Keratinocyte (primary cell): ENCODE data around the gene TMEM132D. TPM values are rescaled to one million over a fixed set of nuclear protein-coding genes. Genes with fewer than 3 reads are reported as not detected.

ENCODE experiments used
- DNase-seq: peaks from one replicate; pipeline ENCODE4 v3.0.0-alpha.2; 2011; ENCODE audit warnings: low read depth, missing footprints, low spot score
- FAIRE-seq: peaks from 2 replicates; lab custom pipeline; 2011; peaks lifted over from hg19 to GRCh38; lab: Jason Lieb, UNC
- H2AFZ ChIP-seq: 2 replicates; pipeline ENCODE4 v1.6.0; 2012; ENCODE audit warnings: low read length, control low read depth, inconsistent platforms; ENCODE audit not compliant: control insufficient read depth
- H3K27ac ChIP-seq: 2 replicates; pipeline ENCODE4 v1.5.1; 2011; ENCODE audit warnings: low read length; ENCODE audit not compliant: control insufficient read depth, insufficient read depth
- H3K27me3 ChIP-seq: 3 replicates; pipeline ENCODE4 v1.6.0; 2011; ENCODE audit warnings: low read length; ENCODE audit not compliant: control insufficient read depth, insufficient read depth; ENCODE audit errors: extremely low read depth
- H3K36me3 ChIP-seq, 2 experiments: 2 replicates in 1 of 2; 3 replicates in 1 of 2; pipeline ENCODE4 v1.5.1; 2011; ENCODE audit warnings: low read length in 2 of 2, mild to moderate bottlenecking in 1 of 2; ENCODE audit not compliant: control insufficient read depth in 2 of 2, insufficient read depth in 2 of 2; ENCODE audit errors: extremely low read depth in 1 of 2
- H3K4me1 ChIP-seq: 3 replicates; pipeline ENCODE4 v1.5.1; 2011; ENCODE audit warnings: low read length; ENCODE audit not compliant: control insufficient read depth, insufficient read depth; ENCODE audit errors: extremely low read depth
- H3K4me2 ChIP-seq: 3 replicates; pipeline ENCODE4 v1.6.0; 2011; ENCODE audit warnings: low read depth, low read length; ENCODE audit not compliant: control insufficient read depth, insufficient read depth; ENCODE audit errors: extremely low read depth
- H3K4me3 ChIP-seq, 3 experiments: fragments of 200-600 bp in 1 of 3; sonication (generic) in 1 of 3; 2 replicates in 2 of 3; 3 replicates in 1 of 3; pipeline ENCODE4 v1.5.1; 2011 to 2016; ENCODE audit warnings: low read length in 3 of 3, mild to moderate bottlenecking in 3 of 3, control low read depth in 2 of 3, inconsistent platforms in 1 of 3, low read depth in 1 of 3, mixed read lengths in 1 of 3, mixed run types in 1 of 3, moderate library complexity in 1 of 3; ENCODE audit not compliant: control insufficient read depth in 2 of 3, insufficient read depth in 2 of 3; ENCODE audit errors: extremely low read depth in 1 of 3
- H3K79me2 ChIP-seq: 2 replicates; pipeline ENCODE4 v1.6.0; 2012; ENCODE audit warnings: low read length; ENCODE audit not compliant: control insufficient read depth, insufficient read depth
- H3K9ac ChIP-seq: 3 replicates; pipeline ENCODE4 v1.6.0; 2011; ENCODE audit warnings: low read length; ENCODE audit not compliant: control insufficient read depth, insufficient read depth; ENCODE audit errors: extremely low read depth
- H3K9me1 ChIP-seq: 3 replicates; pipeline ENCODE4 v1.6.0; 2011; ENCODE audit warnings: low read length; ENCODE audit not compliant: control insufficient read depth, insufficient read depth; ENCODE audit errors: extremely low read depth
- H3K9me3 ChIP-seq: 2 replicates; pipeline ENCODE4 v1.5.1; 2012; ENCODE audit warnings: low read depth, low read length; ENCODE audit not compliant: control insufficient read depth
- H4K20me1 ChIP-seq: 3 replicates; pipeline ENCODE4 v1.6.0; 2011; ENCODE audit warnings: low read length; ENCODE audit not compliant: control insufficient read depth, insufficient read depth; ENCODE audit errors: extremely low read depth
- CTCF ChIP-seq, 3 experiments: IDR thresholded peaks in 1 of 3; conservative IDR thresholded peaks in 1 of 3; optimal IDR thresholded peaks in 1 of 3; 2 replicates in 2 of 3; 3 replicates in 1 of 3; pipeline versions ENCODE3 to v1.5.1; 2011; ENCODE audit warnings: low read length in 3 of 3, mild to moderate bottlenecking in 3 of 3, moderate library complexity in 2 of 3, control low read depth in 1 of 3, inconsistent platforms in 1 of 3; ENCODE audit not compliant: insufficient read depth in 2 of 3; ENCODE audit errors: extremely low read depth in 1 of 3
- EZH2 ChIP-seq: IDR thresholded peaks from one replicate; pipeline ENCODE4 v1.6.1; 2012; ENCODE audit warnings: inconsistent platforms, mild to moderate bottlenecking, low read length, moderate library complexity
- dilution Hi-C: fragments of 300-500 bp; cut with MboI; formaldehyde crosslinking; loops from one replicate; pipeline ENCODE4 v1.7.0; 2020; ENCODE audit warnings: low sequenced_read_pairs; ENCODE audit not compliant: extremely low pct_ligation_motif_present
- polyA plus RNA-seq, 5 experiments: library from polyadenylated mRNA; depleted of rRNA in 3 of 5; stranded (reverse) in 3 of 5; stranded (forward) in 1 of 5; unstranded in 1 of 5; fragments of >200 nt; gene quantifications; 1 replicate in 1 of 5; 2 replicates in 3 of 5; 3 replicates in 1 of 5; pipeline versions ENCODE4 v1.2.1 to v1.2.3, GENCODE V29; 2011 to 2012; ENCODE audit warnings: missing spikeins in 2 of 5, low read depth in 1 of 5, low replicate concordance in 1 of 5

The TMEM132D gene
- polyA plus RNA-seq, 1 donor (not counting 4 experiments of a cell fraction or from before 2014, with no cell fraction given), result not detected

GRCh38 chr12:129530984-129531383, 372.8 kb downstream of the TMEM132D start:
- no peak for DNase-seq
- Histone ChIP-seq H3K79me2 (no peaks in the 10 kb centered on the region), H3K4me3 (no peak overlapping the region), H2AFZ (no peak overlapping the region), H3K9ac (no peak overlapping the region), H3K4me2 (no peak overlapping the region), H3K36me3 (no peaks in the 10 kb centered on the region), H4K20me1 (no peaks in the 10 kb centered on the region), H3K27me3 (no peaks in the 10 kb centered on the region), H3K9me3 (no peaks in the 10 kb centered on the region), H3K4me1 (no peaks in the 10 kb centered on the region), H3K9me1 (no peaks in the 10 kb centered on the region), H3K27ac (no peak overlapping the region)
- TF ChIP-seq CTCF (optimal IDR thresholded peaks at IDR 0.05 in 1 of 3, IDR thresholded peaks at IDR 0.05 in 1 of 3, conservative IDR thresholded peaks at IDR 0.05 in 1 of 3; ENCODE audit: extremely low read depth in 1 of 3, insufficient read depth in 2 of 3, low read length in 3 of 3), result no peak
- no peak for TF ChIP-seq EZH2
- FAIRE-seq, result no peak
- dilution Hi-C loops, result no loop called here

- H2AFZ ChIP-seq, result no peak overlapping the region
- no peak overlapping the region for H3K9ac ChIP-seq
- no peak overlapping the region for H3K4me2 ChIP-seq
- FAIRE-seq, result no peak
- H3K27ac ChIP-seq, result no peak overlapping the region
- H3K79me2 ChIP-seq, result no peaks in the 10 kb centered on the region
- H3K27me3 ChIP-seq, result no peaks in the 10 kb centered on the region
- dilution Hi-C loops, result no loop called here
- H3K36me3 ChIP-seq, result no peaks in the 10 kb centered on the region
- no peak for DNase-seq
- no peaks in the 10 kb centered on the region for H3K9me1 ChIP-seq
- no peaks in the 10 kb centered on the region for H3K9me3 ChIP-seq
- TF ChIP-seq CTCF (optimal IDR thresholded peaks at IDR 0.05 in 1 of 3, IDR thresholded peaks at IDR 0.05 in 1 of 3, conservative IDR thresholded peaks at IDR 0.05 in 1 of 3; ENCODE audit: extremely low read depth in 1 of 3, insufficient read depth in 2 of 3, low read length in 3 of 3) (no peak), EZH2 (no peak)
- H4K20me1 ChIP-seq, result no peaks in the 10 kb centered on the region
- no peak overlapping the region for H3K4me3 ChIP-seq
- H3K4me1 ChIP-seq, result no peaks in the 10 kb centered on the region
These were observed 373.3 kb downstream of the TMEM132D start for GRCh38 chr12:129530517-129530916.
